ENCODE measurements around the gene CPT1A.

CPT1A gene

GRCh38 chr11:68835749-68836148, 6.0 kb downstream of the CPT1A start:
- H4K20me1 ChIP-seq (ENCODE audit: insufficient read depth, low read length): no peaks in the 10 kb centered on the region
- no peaks in the 10 kb centered on the region; the same call in 1 of the 2 replicates for H3K79me2 ChIP-seq (ENCODE audit: insufficient read depth, low read length)
- H3K36me3 ChIP-seq (ENCODE audit: insufficient read depth, low read length): no peaks in the 10 kb centered on the region
- H3F3A ChIP-seq (ENCODE audit: insufficient read depth, low read length): peaks cover 11% of the 10 kb centered on the region; the same call in 1 of the 2 replicates
- H3K9me3 ChIP-seq (ENCODE audit: low read length): no peaks in the 10 kb centered on the region
- H3K4me1 ChIP-seq (ENCODE audit: insufficient read depth, low read length, severe bottlenecking): peaks cover 28% of the 10 kb centered on the region
- TF ChIP-seq CTCF (IDR thresholded peaks at IDR 0.05; ENCODE audit: low read length): no peak
- no peak for TF ChIP-seq EZH2 (IDR thresholded peaks at IDR 0.05; ENCODE audit: borderline replicate concordance, low read length)
- no peak overlapping the region for H3K27ac ChIP-seq (ENCODE audit: low read depth, low read length, poor library complexity, severe bottlenecking)
- H3K4me2 ChIP-seq (ENCODE audit: low read length): no peak overlapping the region
- H3K9me2 ChIP-seq (ENCODE audit: low read depth, low read length): no peaks in the 10 kb centered on the region
- H3K9ac ChIP-seq (ENCODE audit: low read length): no peak overlapping the region
- no peak overlapping the region for H3K4me3 ChIP-seq (ENCODE audit: low read depth, low read length, poor library complexity, severe bottlenecking)
- H3K27me3 ChIP-seq (ENCODE audit: insufficient read depth, low read length): no peaks in the 10 kb centered on the region
- no peak overlapping the region for H2AFZ ChIP-seq (ENCODE audit: low read length)

DNA sequence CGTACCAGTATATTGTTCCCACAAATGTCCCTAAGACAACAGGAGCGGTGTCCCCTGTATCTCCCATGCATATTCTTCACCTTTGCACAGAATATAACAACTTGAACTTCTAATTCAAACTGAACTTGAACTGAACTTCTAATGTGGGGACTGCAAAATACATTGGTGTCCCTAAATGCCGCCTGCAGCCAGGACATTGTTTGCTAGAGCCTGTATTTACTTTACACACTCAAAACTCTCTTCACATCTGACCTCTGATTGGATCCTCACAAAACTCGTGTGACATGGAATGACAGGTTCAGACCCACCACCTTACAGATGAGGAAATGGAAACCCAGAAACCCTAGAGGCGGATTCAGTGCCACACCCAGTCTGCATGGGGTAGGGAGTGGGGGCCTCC, 6.4 kb downstream of the CPT1A start:
- H3K27ac ChIP-seq (ENCODE audit: low read depth, low read length, poor library complexity, severe bottlenecking): no peak overlapping the region
- no peak overlapping the region for H3K4me3 ChIP-seq (ENCODE audit: low read depth, low read length, poor library complexity, severe bottlenecking)
- H4K20me1 ChIP-seq (ENCODE audit: insufficient read depth, low read length): no peaks in the 10 kb centered on the region
- no peak overlapping the region for H3K9ac ChIP-seq (ENCODE audit: low read length)
- no peak overlapping the region for H3K4me2 ChIP-seq (ENCODE audit: low read length)
- no peaks in the 10 kb centered on the region; the same call in 1 of the 2 replicates for H3K79me2 ChIP-seq (ENCODE audit: insufficient read depth, low read length)
- no peak for TF ChIP-seq CTCF (IDR thresholded peaks at IDR 0.05; ENCODE audit: low read length)
- TF ChIP-seq EZH2 (IDR thresholded peaks at IDR 0.05; ENCODE audit: borderline replicate concordance, low read length): no peak
- H3K9me3 ChIP-seq (ENCODE audit: low read length): no peaks in the 10 kb centered on the region
- no peaks in the 10 kb centered on the region for H3K9me2 ChIP-seq (ENCODE audit: low read depth, low read length)
- H2AFZ ChIP-seq (ENCODE audit: low read length): no peak overlapping the region
- peaks cover 23% of the 10 kb centered on the region for H3K4me1 ChIP-seq (ENCODE audit: insufficient read depth, low read length, severe bottlenecking)
- H3K27me3 ChIP-seq (ENCODE audit: insufficient read depth, low read length): no peaks in the 10 kb centered on the region
- H3F3A ChIP-seq (ENCODE audit: insufficient read depth, low read length): peaks cover 8% of the 10 kb centered on the region; the same call in 1 of the 2 replicates
- no peaks in the 10 kb centered on the region for H3K36me3 ChIP-seq (ENCODE audit: insufficient read depth, low read length)

DNA sequence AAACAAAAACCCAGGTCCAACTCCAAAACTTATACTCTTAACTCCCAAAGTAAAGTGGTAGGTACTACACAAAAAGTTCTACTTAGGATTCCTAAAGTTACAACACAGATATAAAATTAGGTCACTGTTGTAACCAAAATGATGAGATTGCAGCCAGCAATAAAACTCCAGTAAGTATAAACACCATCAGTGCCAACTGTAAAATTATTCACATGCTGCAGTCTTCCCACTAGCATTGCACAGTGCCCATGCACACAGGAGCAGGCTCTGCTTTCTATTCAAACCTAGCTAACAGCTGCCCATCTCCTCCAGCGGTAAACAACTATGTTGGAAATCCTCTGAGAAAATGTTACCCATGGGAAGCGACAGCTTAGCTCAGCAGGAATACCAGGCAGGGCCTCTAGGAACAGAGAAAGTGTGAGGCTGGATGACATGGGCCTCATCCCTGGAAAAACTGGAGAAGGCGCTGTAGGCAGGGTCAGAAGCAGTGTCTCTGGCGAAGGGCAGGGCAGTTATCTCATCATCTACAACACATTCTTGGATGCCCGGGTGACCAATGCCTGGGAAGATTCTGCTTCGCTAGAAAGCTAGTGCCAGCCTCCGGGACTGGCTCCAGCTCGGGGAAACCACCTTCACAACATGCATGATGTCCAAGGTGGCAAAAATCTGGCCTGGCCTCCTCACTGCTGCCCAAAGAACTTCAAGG, 9.1 kb downstream of the CPT1A start:
- Histone ChIP-seq H3K9ac (ENCODE audit: low read length) (no peak overlapping the region), H3K4me1 (ENCODE audit: insufficient read depth, low read length, severe bottlenecking) (peaks cover 14% of the 10 kb centered on the region), H2AFZ (ENCODE audit: low read length) (no peak overlapping the region), H3K4me3 (ENCODE audit: low read depth, low read length, poor library complexity, severe bottlenecking) (no peak overlapping the region), H3K79me2 (ENCODE audit: insufficient read depth, low read length) (no peaks in the 10 kb centered on the region), H4K20me1 (ENCODE audit: insufficient read depth, low read length) (no peaks in the 10 kb centered on the region), H3K4me2 (ENCODE audit: low read length) (no peak overlapping the region), H3F3A (ENCODE audit: insufficient read depth, low read length) (no peaks in the 10 kb centered on the region), H3K9me3 (ENCODE audit: low read length) (no peaks in the 10 kb centered on the region), H3K27me3 (ENCODE audit: insufficient read depth, low read length) (no peaks in the 10 kb centered on the region), H3K9me2 (ENCODE audit: low read depth, low read length) (no peaks in the 10 kb centered on the region), H3K36me3 (ENCODE audit: insufficient read depth, low read length) (no peaks in the 10 kb centered on the region), H3K27ac (ENCODE audit: low read depth, low read length, poor library complexity, severe bottlenecking) (no peak overlapping the region)
- no peak for TF ChIP-seq CTCF (IDR thresholded peaks at IDR 0.05; ENCODE audit: low read length)
- no peak for TF ChIP-seq EZH2 (IDR thresholded peaks at IDR 0.05; ENCODE audit: borderline replicate concordance, low read length)
